HG03457 (cell line): ENCODE data around the gene OPN1MW3.
"Not testable (repeated sequence)": the region's sequence is repeated elsewhere in the genome, so short reads cannot be mapped to it uniquely, and the experiment has no call there.

Experiments used
- ATAC-seq: cut with Tn5 transposase; IDR thresholded peaks from one replicate; pipeline ENCODE4 v1.9.1; 2021; ENCODE audit warnings: moderate number of reproducible peaks; ENCODE audit not compliant: unreplicated experiment

The OPN1MW3 gene

GRCh38 chrX:154257282-154257681 is at the start of gene OPN1MW3:
OPN1MW3 (plus strand) TSS chrX:154257582; CDS start chrX:154257620, 38 bp downstream.
- ATAC-seq = not testable (repeated sequence)

GRCh38 chrX:154209670-154210418 is 47.5 kb upstream of the OPN1MW3 start:
- ATAC-seq = not testable (repeated sequence)

- not testable (repeated sequence) for ATAC-seq
Measured at GRCh38 chrX:154211057-154211456, 46.3 kb upstream of the OPN1MW3 start.

- ATAC-seq = not testable (repeated sequence)
Measured at GRCh38 chrX:154211499-154211898, 45.9 kb upstream of the OPN1MW3 start.

- not testable (repeated sequence) for ATAC-seq
Measured at GRCh38 chrX:154219456-154219855, 37.9 kb upstream of the OPN1MW3 start, which contains the start of gene OPN1MW2. OPN1MW2 (plus strand) TSS chrX:154219756; CDS start chrX:154219816, 60 bp downstream.

GRCh38 chrX:154225292-154225691 is 32.1 kb upstream of the OPN1MW3 start:
- ATAC-seq = not testable (repeated sequence)

- ATAC-seq = not testable (repeated sequence)
Measured at GRCh38 chrX:154226706-154227105, 30.7 kb upstream of the OPN1MW3 start.

- ATAC-seq = not testable (repeated sequence)
Measured at GRCh38 chrX:154231443-154231842, 25.9 kb upstream of the OPN1MW3 start.

GRCh38 chrX:154233620-154234019 is 23.8 kb upstream of the OPN1MW3 start:
- ATAC-seq = not testable (repeated sequence)

- not testable (repeated sequence) for ATAC-seq
Measured at GRCh38 chrX:154238939-154239559, 18.3 kb upstream of the OPN1MW3 start.

- not testable (repeated sequence) for ATAC-seq
Measured at GRCh38 chrX:154239982-154240503, 17.3 kb upstream of the OPN1MW3 start.

- ATAC-seq = not testable (repeated sequence)
Measured at GRCh38 chrX:154247377-154248045, 9.9 kb upstream of the OPN1MW3 start.

- not testable (repeated sequence) for ATAC-seq
Measured at GRCh38 chrX:154248076-154248475, 9.3 kb upstream of the OPN1MW3 start.

- ATAC-seq = not testable (repeated sequence)
Measured at GRCh38 chrX:154258711-154259110, 1.3 kb downstream of the OPN1MW3 start.

GRCh38 chrX:154263072-154263471 is 5.7 kb downstream of the OPN1MW3 start:
- ATAC-seq = not testable (repeated sequence)

GRCh38 chrX:154269245-154269644 is 11.9 kb downstream of the OPN1MW3 start:
- not testable (repeated sequence) for ATAC-seq

GRCh38 chrX:154284489-154285338 is 27.3 kb downstream of the OPN1MW3 start:
- not testable (repeated sequence) for ATAC-seq

- ATAC-seq = not testable (repeated sequence)
Measured at GRCh38 chrX:154286406-154286805, 29.0 kb downstream of the OPN1MW3 start.

- no peak for ATAC-seq
Measured at GRCh38 chrX:154294791-154295574, 37.6 kb downstream of the OPN1MW3 start, which contains the start of gene TEX28. TEX28 (minus strand) TSS chrX:154295124; CDS start chrX:154292117, 3,007 bp downstream.
